ENCODE data around the gene NRXN2.

Gene NRXN2

GRCh38 chr11:64560139-64560771 is 162.7 kb downstream of the NRXN2 start:
- no peak for DNase-seq

GRCh38 chr11:64559351-64560138 is 163.5 kb downstream of the NRXN2 start:
- DNase-seq, result no peak

GRCh38 chr11:64558869-64559268 is 164.1 kb downstream of the NRXN2 start:
- DNase-seq, result no peak

GRCh38 chr11:64558065-64558745 is 164.8 kb downstream of the NRXN2 start:
- no peak for DNase-seq

- no peak for DNase-seq
Observed at GRCh38 chr11:64556721-64557250, 166.2 kb downstream of the NRXN2 start.
